Measurements from ENCODE around the gene COL8A1. TPM values are rescaled to one million over a fixed set of nuclear protein-coding genes. Genes with fewer than 3 reads are reported as not detected.
"Not testable (repeated sequence)": the region's sequence is repeated elsewhere in the genome, so short reads cannot be mapped to it uniquely, and the experiment has no call there.

Gene COL8A1
- total RNA-seq, 2 donors from 2014 or later = 2.3 to 2.8 TPM

DNA sequence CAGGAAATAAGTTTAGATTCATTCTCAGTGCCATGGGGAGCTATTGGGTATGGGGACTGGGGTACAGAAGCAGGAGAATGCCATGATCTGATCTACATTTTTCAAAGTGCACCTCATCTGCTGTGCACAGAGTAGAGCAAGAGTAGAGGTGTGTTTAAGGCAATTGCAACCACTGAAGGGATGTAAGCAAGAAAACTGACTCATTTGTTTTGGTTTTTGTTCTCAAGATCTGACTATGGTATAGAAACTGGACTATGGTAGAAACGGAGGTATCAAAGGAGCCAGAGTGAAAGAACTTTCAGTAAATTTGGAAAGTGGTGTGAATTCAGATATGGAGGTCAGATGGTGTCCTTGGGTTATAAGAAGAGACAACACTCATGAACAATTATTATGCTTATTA lies 93.1 kb downstream of the COL8A1 start:
- ATAC-seq (no peak), DNase-seq (no peak)
- intact Hi-C loops (cut with DNase I, micrococcal nuclease) = no loop called here

DNA sequence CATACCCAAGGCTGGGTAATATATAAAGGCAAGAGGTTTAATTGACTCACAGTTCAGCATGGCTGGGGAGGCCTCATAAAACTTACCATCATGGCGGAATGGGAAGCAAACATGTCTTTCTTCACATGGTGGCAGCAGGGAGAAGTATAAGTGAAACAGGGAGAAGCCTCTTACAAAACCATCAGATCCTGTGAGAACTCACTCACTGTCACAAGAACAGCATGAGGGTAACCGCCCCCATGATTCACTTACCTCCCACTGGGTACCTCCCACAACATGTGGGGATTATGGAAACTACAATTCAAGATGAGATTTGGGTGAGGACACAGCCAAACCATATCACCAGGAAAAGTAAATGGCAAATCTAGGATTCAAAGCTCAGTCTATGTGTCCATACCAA lies 102.0 kb downstream of the COL8A1 start:
- ATAC-seq; DNase-seq; intact Hi-C loops (cut with DNase I, micrococcal nuclease): not testable (repeated sequence)

DNA sequence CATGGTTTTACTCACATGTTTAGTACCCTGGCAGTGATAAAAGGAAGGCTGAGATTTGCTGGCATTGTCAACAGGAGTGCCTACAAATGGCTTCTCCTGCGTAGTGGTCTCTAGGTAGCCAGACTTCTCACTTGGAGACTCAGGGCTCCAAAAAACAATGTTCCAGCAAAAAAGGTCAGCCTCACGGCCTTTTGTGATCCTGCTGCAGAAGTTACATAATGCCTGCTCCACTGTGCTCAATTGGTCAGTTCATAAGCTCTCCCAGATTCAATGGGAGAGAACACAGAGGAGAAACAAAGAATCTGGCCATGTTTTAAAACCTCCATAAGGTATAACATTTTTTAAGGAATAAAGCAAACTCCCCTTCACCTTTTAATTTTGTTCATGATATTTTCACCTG lies 103.2 kb downstream of the COL8A1 start:
- DNase-seq = no peak
- intact Hi-C loops (cut with DNase I, micrococcal nuclease) = no loop called here
- no peak for ATAC-seq

DNA sequence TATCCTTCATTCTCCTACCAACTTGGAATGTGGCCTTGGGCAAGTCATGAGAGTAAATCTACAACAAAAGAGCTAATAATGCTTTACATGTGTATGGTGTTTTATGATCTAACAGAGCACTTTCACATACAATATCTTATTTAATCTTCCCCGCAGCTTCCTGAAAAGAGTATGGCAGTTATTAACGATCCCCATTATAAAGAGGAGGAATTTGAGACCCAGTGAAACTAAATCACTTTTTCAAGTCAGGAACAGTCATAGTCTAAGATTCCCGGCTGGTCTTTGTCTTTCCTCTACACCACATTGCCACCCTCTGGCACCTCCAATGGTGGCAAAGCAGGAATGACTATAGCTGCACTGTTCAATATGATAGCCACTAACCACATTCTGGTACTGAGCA lies 109.5 kb downstream of the COL8A1 start:
- intact Hi-C loops (cut with DNase I, micrococcal nuclease) = no loop called here
- DNase-seq = no peak
- ATAC-seq = peak; percentile 57

DNA sequence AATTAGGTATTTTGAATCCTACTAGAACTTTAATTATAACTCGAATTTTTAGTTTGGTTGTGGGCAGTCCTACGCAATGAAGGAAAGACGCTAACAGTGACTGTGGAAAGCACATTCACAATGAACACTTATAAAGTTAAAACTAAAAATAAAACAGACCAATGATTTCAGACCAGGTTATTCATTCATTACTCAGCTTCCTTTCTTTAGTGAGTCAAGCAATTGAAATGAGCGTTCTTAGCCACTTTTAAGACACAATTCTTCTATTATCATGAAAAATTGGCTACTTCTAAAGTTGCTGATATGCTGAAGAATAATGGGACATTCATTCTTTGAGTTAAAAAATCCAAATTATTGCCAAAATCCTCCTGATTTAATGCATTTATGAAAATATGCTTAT lies 113.3 kb downstream of the COL8A1 start:
- intact Hi-C loops (cut with DNase I, micrococcal nuclease) = loop anchor here in 1 of 2 donors (5.0 to 10.0 kb wide), 2 partner anchors 247 to 729 kb away; no protein-coding TSS in a partner anchor
- ATAC-seq (no peak), DNase-seq (no peak)

DNA sequence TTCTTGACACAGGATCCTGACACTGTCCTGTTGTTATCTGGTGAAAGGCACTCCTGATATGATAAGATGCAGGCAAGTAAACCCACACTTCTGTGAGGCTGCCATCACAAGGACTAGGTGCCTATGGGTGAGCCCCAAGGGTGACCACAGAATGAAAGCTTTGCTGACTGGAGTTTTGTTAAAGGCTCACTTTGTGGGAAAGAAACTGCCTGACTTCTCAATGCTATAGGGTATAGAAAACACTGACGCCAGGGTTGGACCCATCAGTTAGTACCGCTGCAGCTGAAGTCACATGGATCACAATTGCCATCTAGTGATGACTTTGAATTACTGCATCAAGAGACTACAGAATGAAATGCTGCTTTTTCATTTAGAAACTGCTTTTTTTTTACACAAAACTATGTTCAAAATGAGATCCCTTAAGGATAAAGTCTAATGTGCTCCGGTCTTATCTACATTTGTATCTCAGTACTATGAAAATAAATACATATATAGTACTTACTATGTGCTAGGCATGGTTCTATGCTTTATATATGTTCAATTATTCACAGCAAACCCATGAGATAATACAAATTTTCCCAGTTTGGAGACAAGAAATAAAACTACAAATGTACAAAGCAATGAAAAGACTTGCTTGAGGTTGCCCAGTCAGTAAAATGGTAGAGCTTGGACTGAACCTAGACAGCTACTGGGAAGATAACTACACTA lies 115.0 kb downstream of the COL8A1 start:
- ATAC-seq (peak; percentile 62), DNase-seq (peak in 1 of 2 donors; percentile 5)
- intact Hi-C loops (cut with DNase I, micrococcal nuclease) = loop anchor here in 1 of 2 donors (5.0 to 10.0 kb wide), 2 partner anchors 249 to 731 kb away; no protein-coding TSS in a partner anchor

DNA sequence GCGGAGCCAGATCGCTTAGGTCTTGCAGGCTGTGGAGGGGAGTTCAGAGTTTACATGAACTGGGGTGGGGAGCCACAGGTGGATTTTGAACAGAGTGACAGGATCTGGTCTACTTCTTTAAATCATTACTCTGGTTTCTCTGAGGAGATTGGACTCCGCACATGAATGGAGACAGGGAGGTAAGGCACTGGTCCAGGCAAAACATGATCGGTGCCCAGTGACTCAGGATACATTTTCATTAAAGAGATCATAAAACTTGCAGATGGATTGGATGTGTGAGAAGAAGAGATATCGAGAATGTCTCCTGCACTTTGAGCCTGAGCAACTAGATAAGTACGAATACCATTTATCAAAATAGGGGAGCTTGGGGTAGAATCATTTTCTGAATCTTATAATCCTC lies 117.4 kb downstream of the COL8A1 start:
- no peak for ATAC-seq
- intact Hi-C loops (cut with DNase I, micrococcal nuclease) = loop anchor here in 1 of 2 donors (10.0 kb wide), 1 partner anchor 251 kb away; no protein-coding TSS in a partner anchor
- DNase-seq = no peak

DNA sequence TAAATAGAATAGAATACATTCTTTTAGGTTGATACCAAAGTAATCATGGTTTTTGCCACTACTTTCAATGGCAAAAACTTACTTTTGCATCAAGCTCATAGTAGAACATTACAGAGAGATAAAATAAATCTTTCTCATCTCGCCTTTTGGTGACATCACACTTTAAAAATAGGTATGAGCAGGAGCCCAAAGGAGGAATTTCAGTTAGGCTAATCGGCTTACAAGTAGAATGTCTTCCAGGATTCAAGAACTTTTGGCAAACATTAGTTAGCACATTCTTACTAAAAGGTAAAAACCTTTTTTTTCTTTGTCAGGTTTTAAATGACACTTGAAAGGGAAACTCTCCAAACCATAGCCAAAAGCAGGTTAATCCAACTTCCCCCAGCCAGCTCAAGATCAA lies 119.6 kb downstream of the COL8A1 start:
- ATAC-seq = no peak
- intact Hi-C loops (cut with DNase I, micrococcal nuclease) = loop anchor here in 1 of 2 donors (10.0 kb wide), 1 partner anchor 253 kb away; no protein-coding TSS in a partner anchor

DNA sequence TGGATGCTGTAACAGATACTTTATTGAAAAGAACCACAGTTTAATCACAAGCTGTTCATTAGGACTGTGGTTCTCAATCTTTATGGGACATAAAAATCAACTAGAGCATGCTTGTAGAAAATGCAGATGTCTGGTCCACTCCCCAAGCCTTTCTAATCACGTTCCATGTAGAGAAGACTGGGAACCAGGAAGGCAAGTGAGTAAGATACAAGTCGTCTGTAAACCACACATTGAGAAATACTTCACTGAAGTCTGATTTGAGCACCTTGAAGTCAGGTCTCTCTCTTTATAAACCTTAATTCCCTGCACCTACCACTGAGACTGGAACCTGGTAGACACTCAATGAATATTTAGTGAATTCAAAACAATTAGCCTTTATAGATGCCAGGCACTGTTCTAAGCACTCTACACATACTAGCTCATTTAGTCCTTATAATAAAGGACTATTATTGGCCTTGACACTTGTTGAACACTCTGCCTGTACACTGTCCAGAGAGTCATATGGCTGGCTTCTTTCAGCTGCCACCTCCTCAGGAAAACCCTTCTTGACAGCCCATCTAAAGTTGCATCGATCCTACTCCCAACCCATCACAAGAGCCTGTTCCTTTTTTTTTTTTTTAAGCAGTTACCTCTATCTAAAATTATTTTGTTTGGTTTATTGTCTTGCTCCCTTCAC lies 120.2 kb downstream of the COL8A1 start:
- intact Hi-C loops (cut with DNase I, micrococcal nuclease) = loop anchor here in 1 of 2 donors (10.0 kb wide), 1 partner anchor 254 kb away; no protein-coding TSS in a partner anchor
- ATAC-seq (no peak), DNase-seq (no peak)

More for the DNA sequence above, 119.6 kb downstream of the COL8A1 start:
- DNase-seq = no peak

DNA sequence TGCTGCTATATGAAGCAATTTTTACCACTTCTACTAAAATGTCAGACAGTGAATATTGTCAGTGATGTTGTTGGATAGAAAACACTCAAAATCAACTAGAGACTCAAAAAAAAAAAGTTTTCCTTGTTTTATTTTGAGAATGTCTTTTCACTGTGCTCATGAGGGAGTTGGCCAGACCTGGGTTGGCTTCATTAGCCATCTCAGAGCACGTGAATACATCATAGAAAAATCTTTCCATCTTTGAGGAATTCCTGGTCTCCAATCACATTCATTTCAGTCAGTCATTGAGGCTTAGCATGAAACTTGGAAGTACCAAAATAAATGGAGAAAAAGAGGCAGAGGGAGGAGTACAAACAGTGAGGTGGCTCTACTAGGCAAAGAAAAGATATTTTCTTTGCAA lies 121.6 kb downstream of the COL8A1 start:
- ATAC-seq (no peak), DNase-seq (no peak)
- intact Hi-C loops (cut with DNase I, micrococcal nuclease) = no loop called here

DNA sequence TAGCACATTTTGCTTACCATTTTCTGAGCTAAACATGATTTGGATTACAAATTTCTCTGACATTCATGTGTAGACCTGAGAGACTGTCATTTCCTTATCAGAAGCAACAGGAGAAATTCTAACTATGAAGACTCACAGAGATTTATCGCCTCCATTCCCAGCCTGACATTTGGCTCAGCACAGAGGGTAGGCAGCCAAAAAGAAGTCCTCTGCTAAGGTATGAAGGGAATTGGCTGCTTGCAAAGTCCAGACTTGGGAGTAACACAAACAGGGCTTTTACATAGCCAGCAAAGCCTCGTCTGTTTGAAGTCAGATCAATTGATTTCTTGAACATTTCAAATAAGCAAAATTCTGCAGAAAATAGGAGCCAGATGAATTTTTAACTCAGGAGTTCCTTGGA lies 122.2 kb downstream of the COL8A1 start:
- DNase-seq (no peak), ATAC-seq (no peak)
- intact Hi-C loops (cut with DNase I, micrococcal nuclease) = no loop called here

DNA sequence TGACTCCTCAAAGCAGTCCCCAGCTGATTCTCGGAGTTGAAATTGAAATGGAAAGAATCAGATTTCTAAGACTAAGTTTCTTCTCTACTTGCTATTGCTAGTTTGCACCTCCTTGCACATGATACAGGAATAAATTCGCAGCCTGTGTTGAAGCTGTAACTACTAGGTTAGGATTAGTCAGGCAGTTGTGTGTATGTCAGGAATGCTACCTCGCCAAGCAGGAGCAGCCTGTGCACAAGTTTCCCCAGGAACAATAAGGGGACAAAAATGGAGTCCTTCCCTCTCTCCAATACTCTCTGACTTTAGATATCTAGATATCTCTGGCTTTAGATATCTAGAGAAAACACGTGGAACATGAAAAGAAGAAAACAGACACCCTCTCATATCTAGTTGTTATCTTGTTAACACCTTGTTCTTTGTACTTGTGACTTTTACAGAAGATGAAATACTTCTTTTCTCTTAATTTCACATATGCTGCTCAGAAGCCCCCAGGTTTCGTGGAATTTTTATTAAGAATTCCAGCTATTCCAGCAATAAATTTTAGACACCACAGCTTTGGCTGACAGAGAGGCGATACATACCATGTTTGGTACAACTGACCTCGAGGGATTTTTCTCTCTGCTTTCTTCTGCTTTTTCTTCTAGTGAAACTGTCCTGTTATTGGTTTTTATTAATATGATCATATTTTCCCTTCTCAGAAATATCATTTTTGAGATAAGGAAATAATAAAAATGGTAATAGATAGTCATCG lies 123.2 kb downstream of the COL8A1 start:
- intact Hi-C loops (cut with DNase I, micrococcal nuclease) = no loop called here
- DNase-seq = no peak

DNA sequence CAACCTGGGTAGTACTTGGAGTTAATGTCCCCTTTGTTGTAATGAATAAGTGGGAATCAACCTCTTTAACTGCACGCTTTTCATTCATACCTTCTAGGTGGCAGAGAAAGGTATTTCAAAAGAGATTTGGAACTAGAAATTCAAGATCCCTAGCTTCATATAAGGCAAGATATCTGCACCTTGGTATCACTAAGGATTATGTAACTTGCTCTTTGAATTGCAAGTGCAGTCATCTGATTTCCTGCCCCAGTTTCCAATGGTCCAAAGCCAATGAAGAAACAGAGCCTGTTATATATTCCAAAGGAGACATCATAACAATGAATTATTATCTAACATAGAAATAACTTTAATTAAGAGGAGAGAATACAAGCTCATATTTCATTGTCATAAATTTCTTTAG lies 124.5 kb downstream of the COL8A1 start:
- intact Hi-C loops (cut with DNase I, micrococcal nuclease) = no loop called here
- no peak for ATAC-seq
- DNase-seq = no peak

More for the DNA sequence above, 123.2 kb downstream of the COL8A1 start:
- ATAC-seq = no peak

DNA sequence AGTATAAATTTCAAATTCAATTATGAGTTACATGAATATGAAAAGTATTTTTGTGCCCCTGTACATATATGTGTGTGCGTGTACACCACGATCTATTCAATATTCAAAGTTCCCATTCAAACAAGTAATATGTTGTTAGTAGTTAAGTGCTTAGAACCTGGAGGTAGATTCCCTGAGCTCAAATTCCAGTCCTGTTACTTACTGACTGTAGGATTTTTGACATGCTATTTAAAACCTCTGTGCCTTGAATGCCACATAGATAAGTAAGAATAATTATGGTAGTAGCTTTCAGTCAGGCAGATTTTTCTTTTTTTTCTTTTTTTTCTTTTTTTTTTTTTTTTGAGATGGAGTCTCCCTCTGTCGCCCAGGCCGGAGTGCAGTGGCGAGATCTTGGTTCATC lies 126.0 kb downstream of the COL8A1 start:
- intact Hi-C loops (cut with DNase I, micrococcal nuclease) = no loop called here
- no peak for ATAC-seq
- DNase-seq = no peak

DNA sequence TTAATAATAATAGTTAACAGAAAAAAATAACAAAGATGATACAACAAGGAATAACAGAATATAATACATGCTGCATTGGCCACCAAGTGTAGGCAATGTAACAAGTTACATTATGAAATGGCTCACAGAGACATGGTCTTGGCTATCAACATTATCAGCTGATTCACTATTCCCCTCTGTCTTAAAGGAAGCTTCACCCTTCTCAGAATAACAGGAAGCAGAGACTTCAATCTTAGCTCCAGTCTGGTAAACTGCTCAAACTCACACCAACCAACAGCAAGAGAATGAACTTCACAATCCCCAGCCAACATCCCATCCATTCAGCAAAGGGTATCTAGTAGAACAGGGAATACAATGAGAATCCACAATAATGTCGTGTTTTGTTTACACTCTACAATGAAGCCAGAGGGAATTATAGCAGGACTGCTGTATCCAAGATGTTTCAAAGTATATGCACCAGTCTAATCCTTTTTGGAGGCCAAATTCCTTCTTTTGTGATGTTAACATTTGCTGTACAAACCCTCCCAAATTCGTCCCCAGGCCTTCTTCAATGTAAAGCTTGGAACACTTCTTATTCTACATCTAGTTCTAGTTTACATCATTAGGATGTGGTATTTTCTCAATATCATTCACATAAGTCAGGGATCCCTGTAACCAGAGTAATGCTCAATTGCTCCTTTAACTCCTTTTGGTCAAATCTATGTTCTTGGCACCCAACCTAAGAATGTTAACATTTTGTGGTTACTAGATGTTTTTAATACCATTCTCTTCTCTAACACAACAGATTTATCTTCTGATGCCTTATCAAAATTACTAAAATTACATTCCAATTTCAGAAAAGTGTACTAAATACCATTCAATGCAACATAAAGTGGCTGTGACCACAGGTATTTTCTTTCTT lies 126.9 kb downstream of the COL8A1 start:
- ATAC-seq = no peak
- intact Hi-C loops (cut with DNase I, micrococcal nuclease) = no loop called here
- no peak for DNase-seq

DNA sequence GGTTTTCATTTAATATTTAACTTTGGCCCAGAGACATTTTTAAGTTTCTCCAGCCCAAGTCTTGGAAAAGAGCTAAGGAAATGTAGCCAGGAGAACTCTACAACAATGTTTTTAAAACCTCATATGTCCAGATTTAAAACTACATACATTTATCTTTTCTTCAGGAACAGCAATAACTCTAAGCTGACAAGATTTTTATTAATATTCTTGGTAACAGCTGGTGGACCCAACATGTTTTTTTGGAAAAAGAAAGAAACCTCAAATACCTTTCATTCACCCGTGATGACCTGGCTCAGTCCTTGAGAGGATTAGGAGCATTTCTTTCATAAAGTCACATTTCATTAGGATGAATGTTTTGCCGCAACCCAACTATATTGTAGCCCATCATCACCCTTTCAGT lies 128.9 kb downstream of the COL8A1 start:
- ATAC-seq = no peak
- intact Hi-C loops (cut with DNase I, micrococcal nuclease) = no loop called here
- no peak for DNase-seq

DNA sequence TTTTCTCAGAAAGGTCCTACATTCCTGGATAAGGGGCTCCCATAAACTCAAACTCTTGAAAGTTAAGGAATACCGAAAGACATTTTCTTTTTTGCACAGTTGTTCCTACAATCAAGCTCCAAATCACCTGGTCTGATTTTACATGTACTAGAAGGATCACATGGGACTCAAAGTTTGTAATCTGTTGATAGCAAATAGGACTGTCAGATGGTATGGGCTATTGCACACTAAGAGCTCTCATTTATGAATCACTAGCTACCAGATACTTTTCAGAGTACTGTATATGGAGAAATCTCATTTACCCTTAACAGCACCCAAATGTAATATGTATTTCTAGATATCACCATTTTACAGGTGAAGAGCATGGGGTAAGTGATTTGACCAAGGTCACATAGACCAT lies 129.7 kb downstream of the COL8A1 start:
- intact Hi-C loops (cut with DNase I, micrococcal nuclease) = no loop called here
- DNase-seq (no peak), ATAC-seq (no peak)

DNA sequence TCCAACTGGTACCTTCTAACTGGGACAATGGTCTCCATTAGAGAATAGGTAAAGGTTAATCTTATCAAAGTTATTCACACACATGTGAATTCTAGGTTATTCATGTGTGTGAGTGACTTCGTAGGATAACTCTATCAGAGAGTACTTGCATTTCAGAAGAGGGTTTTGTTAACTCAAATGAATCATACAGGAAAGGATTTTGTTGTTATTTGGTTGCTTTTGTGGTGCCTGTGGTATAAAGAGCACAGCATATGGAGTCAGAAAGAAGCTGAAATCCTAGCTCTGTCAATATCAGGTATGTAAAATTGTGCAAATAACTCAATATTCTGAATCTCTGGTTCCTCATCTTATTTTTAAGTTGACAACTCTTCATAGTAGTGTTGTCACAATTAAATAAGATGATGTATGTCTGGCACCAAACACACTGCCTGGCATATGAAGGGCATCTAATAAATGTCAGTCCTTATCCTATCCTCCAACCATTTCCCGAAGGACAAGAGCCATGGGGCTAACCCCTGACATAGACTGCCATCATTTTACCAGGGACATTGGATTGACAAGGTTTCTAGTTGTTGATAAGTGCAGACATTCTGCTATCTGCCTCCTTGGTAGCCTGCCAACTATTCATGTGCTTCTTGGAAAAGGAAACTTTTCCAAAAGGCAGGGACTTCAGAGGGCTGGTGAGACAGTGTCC lies 130.6 kb downstream of the COL8A1 start:
- ATAC-seq = no peak
- DNase-seq = no peak
- intact Hi-C loops (cut with DNase I, micrococcal nuclease) = no loop called here

All from left colon (tissue), 2 donors.